HCT116 (cell line): ENCODE measurements around the gene BHLHA9. TPM values are rescaled to one million over a fixed set of nuclear protein-coding genes. Genes with fewer than 3 reads are reported as not detected.

Experiments used
- ATAC-seq: fragments of 200-7000 bp; cut with Tn5 transposase; 2 replicates; pipeline ENCODE4 v1.9.1; 2020; ENCODE audit warnings: mild to moderate bottlenecking, moderate library complexity
- BruUV-seq: library from RNA; stranded (reverse); fragments of 400-500 nt; replicated peaks from 2 replicates; lab custom pipeline; 2021; lab: Mats Ljungman, UMichigan
- CTCF ChIA-PET: fragments of 300-600 bp; sonication (Branson Sonifier 250); formaldehyde crosslinking; loops from one replicate; lab custom pipeline; 2021; ENCODE audit warnings: antibody characterized with exemption; lab: Charles Lee
- POLR2A ChIA-PET: fragments of 300-600, 350-600 bp; sonication (Branson Sonifier 250); formaldehyde crosslinking; loops from one replicate; lab custom pipeline; 2021; ENCODE audit warnings: antibody characterized with exemption; lab: Charles Lee
- RAD21 ChIA-PET, 2 experiments: fragments of 300-600 bp; sonication (Branson Sonifier 250); formaldehyde crosslinking; loops; one replicate each; lab custom pipeline; 2023; ENCODE audit warnings: low total read pairs in 2 of 2; ENCODE audit not compliant: uncharacterized antibody in 2 of 2, unreplicated experiment in 2 of 2, low non-redundant PET in 1 of 2; lab: Charles Lee
- DNase-seq: peaks from one replicate; pipeline ENCODE4 v3.0.0-alpha.2; 2010; ENCODE audit warnings: low read depth, low spot score
- H2AFZ ChIP-seq: fragments of 200-600 bp; shearing (Covaris generic), sonication (generic); 2 replicates; pipeline ENCODE4 v1.6.1; 2017; ENCODE audit warnings: low read depth, mixed run types, mixed read lengths, antibody characterized with exemption, low read length; ENCODE audit not compliant: poor library complexity, severe bottlenecking
- H3K27ac ChIP-seq: 2 replicates; pipeline ENCODE4 v1.5.1; 2012; ENCODE audit warnings: low read depth, low read length
- H3K27me3 ChIP-seq: fragments of 200-600 bp; sonication (generic); 2 replicates; pipeline ENCODE4 v1.6.1; 2016; ENCODE audit warnings: mixed run types, low read length, mixed read lengths; ENCODE audit not compliant: insufficient read depth
- H3K36me3 ChIP-seq, 2 experiments: fragments of 200-500 bp in 1 of 2; fragments of 200-600 bp in 1 of 2; sonication (Bioruptor generic) in 1 of 2; sonication (generic) in 1 of 2; 2 replicates each; pipeline versions ENCODE4 v1.5.1 to v1.6.1; 2014 to 2016; ENCODE audit warnings: low read length in 2 of 2, inconsistent platforms in 1 of 2, mixed read lengths in 1 of 2, mixed run types in 1 of 2; ENCODE audit not compliant: insufficient read depth in 2 of 2, control insufficient read depth in 1 of 2
- H3K4me1 ChIP-seq, 2 experiments: fragments of 200-600 bp in 1 of 2; sonication (generic) in 1 of 2; 2 replicates each; pipeline versions ENCODE4 v1.5.1 to v1.6.1; 2012 to 2017; ENCODE audit warnings: low read length in 2 of 2, inconsistent platforms in 1 of 2, mild to moderate bottlenecking in 1 of 2, mixed read lengths in 1 of 2, mixed run types in 1 of 2, moderate library complexity in 1 of 2; ENCODE audit not compliant: insufficient read depth in 2 of 2, control insufficient read depth in 1 of 2
- H3K4me2 ChIP-seq: fragments of 200-600 bp; sonication (generic); 2 replicates; pipeline ENCODE4 v1.6.1; 2017; ENCODE audit warnings: mixed run types, low read length, mixed read lengths
- H3K4me3 ChIP-seq, 2 experiments: fragments of 200-600 bp in 1 of 2; sonication (generic) in 1 of 2; replicated peaks in 1 of 2; 2 replicates each; pipeline ENCODE4 v1.5.1; 2011 to 2016; ENCODE audit warnings: low read length in 2 of 2, control low read depth in 1 of 2, low read depth in 1 of 2, mild to moderate bottlenecking in 1 of 2, mixed read lengths in 1 of 2, mixed run types in 1 of 2
- H3K79me2 ChIP-seq: fragments of 200-600 bp; sonication (generic); 2 replicates; pipeline ENCODE4 v1.6.1; 2017; ENCODE audit warnings: mild to moderate bottlenecking, mixed run types, low read length, moderate library complexity, mixed read lengths; ENCODE audit not compliant: insufficient read depth
- H3K9ac ChIP-seq: fragments of 200-600 bp; sonication (generic); 2 replicates; pipeline ENCODE4 v1.6.1; 2016; ENCODE audit warnings: low read length, mixed read lengths
- H3K9me2 ChIP-seq: fragments of 200-600 bp; sonication (generic), shearing (Covaris generic); 2 replicates; pipeline ENCODE4 v1.6.1; 2017; ENCODE audit warnings: mixed run types, mild to moderate bottlenecking, moderate library complexity; ENCODE audit not compliant: insufficient read depth
- H3K9me3 ChIP-seq, 2 experiments: fragments of 200-500 bp in 1 of 2; fragments of 200-600 bp in 1 of 2; sonication (Bioruptor generic) in 1 of 2; sonication (generic) in 1 of 2; 2 replicates each; pipeline ENCODE4 v1.6.1; 2014 to 2017; ENCODE audit warnings: low read length in 2 of 2, mixed read lengths in 2 of 2, inconsistent platforms in 1 of 2, low read depth in 1 of 2, mild to moderate bottlenecking in 1 of 2, mixed run types in 1 of 2, moderate library complexity in 1 of 2; ENCODE audit not compliant: control insufficient read depth in 1 of 2, insufficient read depth in 1 of 2
- H4K20me1 ChIP-seq: fragments of 200-600 bp; sonication (generic), shearing (Covaris generic); 2 replicates; pipeline ENCODE4 v1.6.1; 2017; ENCODE audit warnings: mixed run types, mild to moderate bottlenecking, moderate library complexity; ENCODE audit not compliant: insufficient read depth
- ELF1 ChIP-seq: IDR thresholded peaks from 2 replicates; pipeline ENCODE4 v1.6.1; 2012; ENCODE audit warnings: low read depth, borderline replicate concordance
- JUND ChIP-seq: IDR thresholded peaks from 2 replicates; pipeline ENCODE4 v1.6.1; 2012
- POLR2AphosphoS5 ChIP-seq: IDR thresholded peaks from 2 replicates; pipeline ENCODE4 v1.6.1; 2011; ENCODE audit warnings: mild to moderate bottlenecking, low read depth, low read length, moderate library complexity
- RAD21 ChIP-seq: IDR thresholded peaks from 2 replicates; pipeline ENCODE4 v1.6.1; 2012; ENCODE audit warnings: low read depth, mild to moderate bottlenecking
- SRF ChIP-seq: IDR thresholded peaks from 2 replicates; pipeline ENCODE4 v1.6.1; 2012; ENCODE audit warnings: low read depth
- YY1 ChIP-seq: IDR thresholded peaks from 2 replicates; pipeline ENCODE4 v1.6.1; 2011; ENCODE audit warnings: low read length, low read depth, moderate library complexity, mild to moderate bottlenecking; ENCODE audit not compliant: insufficient replicate concordance; ENCODE audit errors: extremely low read depth
- intact Hi-C: fragments of 100-400 bp; cut with micrococcal nuclease; formaldehyde crosslinking; loops from 2 replicates; pipeline ENCODE4 v1.10.0; 2022
- total RNA-seq: library from RNA; stranded (reverse); gene quantifications from one replicate; pipeline ENCODE4 v1.2.1, GENCODE V29; 2021; ENCODE audit not compliant: unreplicated experiment
- TF ChIP-seq, protein P1 (sequence below): IDR thresholded peaks from 2 replicates; pipeline ENCODE4 v1.6.1; 2012

Gene BHLHA9
- total RNA-seq, 1 experiment from 2014 or later, result not detected

- Histone ChIP-seq H4K20me1 (no peaks in the 10 kb centered on the region), H3K4me2 (no peak overlapping the region), H2AFZ (no peak overlapping the region), H3K9ac (no peak overlapping the region), H3K27me3 (no peaks in the 10 kb centered on the region), H3K36me3 (no peaks in the 10 kb centered on the region), H3K9me3 (no peaks in the 10 kb centered on the region), H3K9me2 (no peaks in the 10 kb centered on the region), H3K79me2 (no peaks in the 10 kb centered on the region), H3K4me1 (no peaks in the 10 kb centered on the region), H3K4me3 (no peak overlapping the region), H3K27ac (no peak overlapping the region)
- ChIA-PET POLR2A (no interaction called here), CTCF (interaction anchor here (0.7 kb wide), 1 partner anchor 304 kb away, joined by 3 read pairs; no protein-coding TSS in a partner anchor), RAD21 (no interaction called here)
- intact Hi-C loops, result no loop called here
- BruUV-seq, result no TSS peak
- DNase-seq (no peak), ATAC-seq (no peak)
- TF ChIP-seq ELF1 (no peak), JUND (no peak), YY1 (no peak)
Measured at GRCh38 chr17:1294157-1294717, 24.0 kb downstream of the BHLHA9 start.

DNA sequence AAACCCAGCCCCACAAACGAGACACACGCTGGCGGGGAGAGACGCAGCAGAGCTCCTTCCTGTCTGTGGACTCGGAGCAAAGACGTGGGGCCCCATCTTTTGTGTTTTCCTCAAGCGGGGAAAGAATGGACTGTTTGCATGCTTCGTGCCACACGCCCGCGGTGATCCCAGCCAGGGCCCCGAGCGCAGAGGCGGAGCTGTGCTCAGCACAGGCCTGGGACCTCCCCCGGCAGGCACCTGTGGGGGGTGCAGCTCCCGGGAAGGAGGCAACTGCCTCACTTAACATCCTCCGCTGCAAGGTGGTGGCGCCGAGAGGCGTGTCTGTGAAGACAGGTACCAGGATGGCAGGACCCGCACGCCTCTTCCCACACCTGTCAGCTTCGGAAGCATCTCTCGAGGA, 28.4 kb downstream of the BHLHA9 start:
- TF ChIP-seq SRF, result no peak
- TF ChIP-seq, protein P1, sequence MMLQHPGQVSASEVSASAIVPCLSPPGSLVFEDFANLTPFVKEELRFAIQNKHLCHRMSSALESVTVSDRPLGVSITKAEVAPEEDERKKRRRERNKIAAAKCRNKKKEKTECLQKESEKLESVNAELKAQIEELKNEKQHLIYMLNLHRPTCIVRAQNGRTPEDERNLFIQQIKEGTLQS, result no peak
- no peak for TF ChIP-seq POLR2AphosphoS5
- no peak for TF ChIP-seq RAD21
- no peak overlapping the region for H3K9ac ChIP-seq
- no peaks in the 10 kb centered on the region for H3K9me3 ChIP-seq
- H3K36me3 ChIP-seq, result no peaks in the 10 kb centered on the region
- no peaks in the 10 kb centered on the region for H3K9me2 ChIP-seq
- no peaks in the 10 kb centered on the region for H4K20me1 ChIP-seq
- BruUV-seq, result no TSS peak
- ATAC-seq (no peak), DNase-seq (no peak)
- ChIA-PET RAD21 (no interaction called here), CTCF (no interaction called here), POLR2A (no interaction called here)
- H3K27me3 ChIP-seq, result no peaks in the 10 kb centered on the region
- no peak overlapping the region for H3K4me3 ChIP-seq
- H2AFZ ChIP-seq, result no peak overlapping the region
- no peaks in the 10 kb centered on the region for H3K4me1 ChIP-seq
- no peaks in the 10 kb centered on the region for H3K79me2 ChIP-seq
- intact Hi-C loops, result no loop called here
- no peak overlapping the region for H3K27ac ChIP-seq
- no peak overlapping the region for H3K4me2 ChIP-seq
